Mesenchymal stem cell (in vitro differentiated cells and primary cell): ENCODE data around the gene TBX1.
A peak's percentile ranks its signal among the peaks of the same experiment; 100 is the strongest.

Experiments used
- DNase-seq: peaks from one replicate; pipeline ENCODE4 v3.0.0-alpha.2; 2013
- H2AFZ ChIP-seq: one replicate; pipeline ENCODE4 v1.6.1; 2013; ENCODE audit warnings: low read depth, mild to moderate bottlenecking, control low read depth, inconsistent platforms, low read length, moderate library complexity
- H2AK5ac ChIP-seq: 2 replicates; pipeline ENCODE4 v1.6.1; 2013; ENCODE audit warnings: low read length, moderate library complexity, mild to moderate bottlenecking, inconsistent platforms; ENCODE audit not compliant: severe bottlenecking
- H2BK120ac ChIP-seq: one replicate; pipeline ENCODE4 v1.6.1; 2013; ENCODE audit warnings: low read depth, mild to moderate bottlenecking, inconsistent platforms, low read length, moderate library complexity
- H2BK12ac ChIP-seq, 2 experiments: one replicate each; pipeline ENCODE4 v1.6.1; 2013; ENCODE audit warnings: inconsistent platforms in 2 of 2, low read length in 2 of 2, mild to moderate bottlenecking in 2 of 2, moderate library complexity in 2 of 2, control low read depth in 1 of 2
- H2BK15ac ChIP-seq: one replicate; pipeline ENCODE4 v1.6.1; 2013; ENCODE audit warnings: mild to moderate bottlenecking, low read depth, inconsistent platforms; ENCODE audit not compliant: poor library complexity, severe bottlenecking
- H2BK5ac ChIP-seq: 2 replicates; pipeline ENCODE4 v1.6.1; 2013; ENCODE audit warnings: low read depth, mild to moderate bottlenecking, low read length, control low read depth, inconsistent platforms; ENCODE audit not compliant: poor library complexity, severe bottlenecking
- H3K14ac ChIP-seq, 2 experiments: one replicate each; pipeline ENCODE4 v1.6.1; 2013; ENCODE audit warnings: inconsistent platforms in 2 of 2, low read length in 2 of 2, control low read depth in 1 of 2, mild to moderate bottlenecking in 1 of 2, moderate library complexity in 1 of 2
- H3K18ac ChIP-seq, 2 experiments: one replicate each; pipeline ENCODE4 v1.6.1; 2013; ENCODE audit warnings: inconsistent platforms in 2 of 2, low read length in 2 of 2, control low read depth in 1 of 2, low read depth in 1 of 2, mild to moderate bottlenecking in 1 of 2
- H3K23ac ChIP-seq, 2 experiments: one replicate each; pipeline ENCODE4 v1.6.1; 2013; ENCODE audit warnings: inconsistent platforms in 2 of 2, low read length in 2 of 2, mild to moderate bottlenecking in 2 of 2, moderate library complexity in 2 of 2, control low read depth in 1 of 2
- H3K27ac ChIP-seq: 2 replicates; pipeline ENCODE4 v1.5.1; 2013; ENCODE audit warnings: mild to moderate bottlenecking, moderate library complexity, low read length, control low read depth, inconsistent platforms; ENCODE audit not compliant: poor library complexity, severe bottlenecking
- H3K27me3 ChIP-seq, 2 experiments: 2 replicates each; pipeline versions ENCODE4 v1.6.1 to v1.7.0; 2013; ENCODE audit warnings: low read length in 2 of 2, mild to moderate bottlenecking in 2 of 2, moderate library complexity in 2 of 2, control low read depth in 1 of 2, inconsistent platforms in 1 of 2; ENCODE audit not compliant: control insufficient read depth in 1 of 2, insufficient read depth in 1 of 2
- H3K36me3 ChIP-seq, 2 experiments: 2 replicates each; pipeline versions ENCODE4 v1.6.1 to v1.7.0; 2013; ENCODE audit warnings: low read length in 2 of 2, control low read depth in 1 of 2, inconsistent platforms in 1 of 2, low read depth in 1 of 2, mild to moderate bottlenecking in 1 of 2; ENCODE audit not compliant: insufficient read depth in 2 of 2, control insufficient read depth in 1 of 2
- H3K4ac ChIP-seq, 2 experiments: one replicate each; pipeline ENCODE4 v1.6.1; 2013; ENCODE audit warnings: inconsistent platforms in 2 of 2, low read length in 2 of 2, mild to moderate bottlenecking in 2 of 2, moderate library complexity in 2 of 2, control low read depth in 1 of 2, low read depth in 1 of 2
- H3K4me1 ChIP-seq: 2 replicates; pipeline ENCODE4 v1.6.1; 2013; ENCODE audit warnings: low read depth, low read length, control low read depth; ENCODE audit not compliant: control insufficient read depth, insufficient read depth
- H3K4me2 ChIP-seq: 2 replicates; pipeline ENCODE4 v1.6.1; 2013; ENCODE audit warnings: low read length, mild to moderate bottlenecking, inconsistent platforms; ENCODE audit not compliant: poor library complexity, severe bottlenecking
- H3K4me3 ChIP-seq, 2 experiments: 2 replicates each; pipeline versions ENCODE4 v1.5.1 to v1.7.0; 2013; ENCODE audit warnings: low read length in 2 of 2, mild to moderate bottlenecking in 2 of 2, control low read depth in 1 of 2, low read depth in 1 of 2; ENCODE audit not compliant: insufficient read depth in 1 of 2
- H3K79me1 ChIP-seq: replicated peaks from 2 replicates; pipeline ENCODE4 v1.6.1; 2013; ENCODE audit warnings: mild to moderate bottlenecking, control low read depth, low read length, inconsistent platforms; ENCODE audit not compliant: poor library complexity, severe bottlenecking
- H3K9ac ChIP-seq: 2 replicates; pipeline ENCODE4 v1.7.0; 2013; ENCODE audit warnings: mild to moderate bottlenecking, low read length, moderate library complexity
- H3K9me3 ChIP-seq: 2 replicates; pipeline ENCODE4 v1.7.0; 2013; ENCODE audit warnings: mild to moderate bottlenecking, low read length; ENCODE audit not compliant: control insufficient read depth
- H4K8ac ChIP-seq: one replicate; pipeline ENCODE4 v1.6.1; 2013; ENCODE audit warnings: inconsistent platforms, mild to moderate bottlenecking, low read length, moderate library complexity
- H4K91ac ChIP-seq: one replicate; pipeline ENCODE4 v1.6.1; 2013; ENCODE audit warnings: mild to moderate bottlenecking, low read length, inconsistent platforms
- WGBS: methylation state at CpG from one replicate; pipeline ENCODE4 v1.1.7; 2013; ENCODE audit warnings: mixed read lengths; 5-methylcytosine and 5-hydroxymethylcytosine counted together

TBX1 gene

GRCh38 chr22:19742160-19743066 lies 18.2 kb upstream of the TBX1 start:
- H4K91ac ChIP-seq: peak overlapping the region; percentile 18
- H4K8ac ChIP-seq: no peak overlapping the region
- 89% methylated on average over 21 of the region's 21 CpGs for whole genome bisulfite sequencing
- peaks cover 3 to 24% of the 10 kb centered on the region in 2 experiments for H3K27me3 ChIP-seq
- no peak overlapping the region for H2AK5ac ChIP-seq
- peaks cover 6% of the 10 kb centered on the region for H3K4me1 ChIP-seq
- H3K79me1 ChIP-seq: no peaks in the 10 kb centered on the region
- H3K23ac ChIP-seq: no peak overlapping the region
- H3K4me2 ChIP-seq: no peak overlapping the region
- no peak for DNase-seq
- no peaks in the 10 kb centered on the region for H3K9me3 ChIP-seq
- H2AFZ ChIP-seq: no peak overlapping the region
- no peak overlapping the region for H3K9ac ChIP-seq
- no peak overlapping the region for H2BK12ac ChIP-seq
- no peak overlapping the region for H3K4me3 ChIP-seq
- H3K27ac ChIP-seq: no peak overlapping the region
- no peak overlapping the region for H2BK15ac ChIP-seq
- no peaks in the 10 kb centered on the region for H3K36me3 ChIP-seq
- H3K14ac ChIP-seq: no peak overlapping the region
- no peak overlapping the region for H3K4ac ChIP-seq
- H3K18ac ChIP-seq: no peak overlapping the region
- H2BK5ac ChIP-seq: no peak overlapping the region
- H2BK120ac ChIP-seq: no peak overlapping the region

DNA sequence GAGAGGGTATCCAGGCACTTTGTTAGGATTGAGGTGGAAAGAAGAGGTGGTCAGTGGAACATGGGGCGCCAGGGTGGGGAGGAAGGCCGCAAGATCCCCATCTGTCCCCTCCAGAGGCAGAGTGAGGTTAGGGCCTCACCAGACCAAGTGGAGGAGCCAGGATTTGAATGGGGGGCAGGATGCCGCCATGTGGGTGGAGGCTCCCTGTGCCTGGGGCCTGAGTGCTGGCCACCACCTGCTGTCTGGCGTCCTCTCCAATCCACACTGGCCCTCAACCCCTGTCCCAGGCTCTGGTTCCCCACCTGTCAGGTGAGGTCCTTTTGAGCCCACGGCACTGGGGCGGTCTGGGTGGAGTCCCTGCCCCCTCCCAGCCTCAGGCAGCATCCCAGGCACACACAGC lies 17.5 kb upstream of the TBX1 start:
- DNase-seq: no peak
- no peak overlapping the region for H3K27ac ChIP-seq
- H3K9me3 ChIP-seq: no peaks in the 10 kb centered on the region
- no peak overlapping the region for H3K4ac ChIP-seq
- H3K79me1 ChIP-seq: no peaks in the 10 kb centered on the region
- WGBS: 93% methylated on average over 6 of the region's 6 CpGs
- H3K4me1 ChIP-seq: peaks cover 6% of the 10 kb centered on the region
- no peak overlapping the region for H2BK120ac ChIP-seq
- no peak overlapping the region for H3K23ac ChIP-seq
- H3K36me3 ChIP-seq: no peaks in the 10 kb centered on the region
- H3K4me3 ChIP-seq: no peak overlapping the region
- no peak overlapping the region for H4K91ac ChIP-seq
- no peak overlapping the region for H3K14ac ChIP-seq
- no peak overlapping the region for H2BK12ac ChIP-seq
- no peak overlapping the region for H2BK5ac ChIP-seq
- no peak overlapping the region for H3K4me2 ChIP-seq
- no peak overlapping the region for H3K9ac ChIP-seq
- no peak overlapping the region for H2AK5ac ChIP-seq
- no peak overlapping the region for H2AFZ ChIP-seq
- H3K27me3 ChIP-seq: peaks cover 3 to 23% of the 10 kb centered on the region in 2 experiments
- H4K8ac ChIP-seq: no peak overlapping the region
- no peak overlapping the region for H3K18ac ChIP-seq
- H2BK15ac ChIP-seq: no peak overlapping the region

DNA sequence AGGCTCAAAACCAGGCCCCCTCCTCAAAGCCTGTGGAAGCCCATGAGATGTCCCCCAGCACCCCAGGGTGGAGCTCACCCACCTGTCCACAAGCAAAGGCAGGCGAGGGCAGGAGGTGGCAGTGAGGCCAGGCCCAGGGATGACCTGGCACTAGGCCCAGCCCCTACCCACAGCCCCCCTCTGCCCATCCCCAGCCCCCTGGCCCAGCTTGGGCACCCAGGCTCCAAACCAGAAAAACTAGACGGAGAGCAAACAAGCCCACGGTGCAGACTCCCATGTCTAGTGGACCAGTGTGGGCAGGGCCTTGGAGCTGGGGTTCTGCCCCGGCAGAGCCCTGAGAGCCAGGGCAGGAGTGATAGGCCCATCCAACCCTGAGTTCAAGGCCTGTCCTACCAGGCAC lies 16.9 kb upstream of the TBX1 start:
- Histone ChIP-seq H2BK15ac (no peak overlapping the region), H2AFZ (no peak overlapping the region), H2BK120ac (no peak overlapping the region), H3K4ac (no peak overlapping the region), H3K9ac (no peak overlapping the region), H4K8ac (no peak overlapping the region), H3K14ac (no peak overlapping the region), H4K91ac (peak overlapping the region; percentile 11), H3K27ac (no peak overlapping the region), H3K18ac (no peak overlapping the region), H3K4me1 (peaks cover 6% of the 10 kb centered on the region), H3K36me3 (no peaks in the 10 kb centered on the region), H3K4me3 (no peak overlapping the region), H2BK5ac (no peak overlapping the region), H3K27me3 (peaks cover 6 to 20% of the 10 kb centered on the region in 2 experiments), H3K23ac (no peak overlapping the region), H3K9me3 (no peaks in the 10 kb centered on the region), H3K4me2 (no peak overlapping the region), H2BK12ac (no peak overlapping the region), H3K79me1 (no peaks in the 10 kb centered on the region), H2AK5ac (no peak overlapping the region)
- no peak for DNase-seq
- 92% methylated on average over 4 of the region's 4 CpGs for WGBS

DNA sequence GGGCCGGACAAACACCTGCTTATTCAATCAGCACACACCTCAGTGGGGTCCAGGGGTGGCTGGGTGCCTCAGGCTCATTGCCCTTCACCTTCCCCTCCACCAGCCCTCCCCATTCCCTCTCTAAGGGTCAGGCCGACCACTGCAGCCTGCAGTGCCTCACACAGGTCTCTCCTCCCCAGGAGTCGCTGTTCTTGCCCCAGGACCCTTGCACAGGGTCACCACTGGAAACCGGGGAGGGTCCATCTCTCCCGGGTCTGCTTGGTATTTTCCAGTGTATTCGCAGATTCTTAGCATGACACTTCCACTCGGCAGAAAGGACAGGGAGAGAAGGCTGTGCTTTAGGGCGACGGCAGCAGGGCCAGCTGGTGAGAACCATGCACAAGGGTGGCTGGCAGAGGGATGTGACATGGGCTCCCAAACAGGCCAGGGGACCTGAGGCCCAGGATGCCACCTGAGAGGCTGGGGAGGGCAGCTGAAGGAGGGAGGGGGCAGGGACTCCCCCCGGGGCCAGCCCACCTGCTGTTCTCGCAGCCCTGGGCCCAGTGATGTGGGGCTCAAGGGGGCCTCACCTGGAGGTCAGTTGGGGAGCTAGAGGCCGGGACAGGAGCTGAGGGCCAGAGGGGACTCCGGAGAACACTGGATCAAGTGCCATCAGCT lies 16.1 kb upstream of the TBX1 start:
- no peak overlapping the region for H4K8ac ChIP-seq
- H2BK12ac ChIP-seq: no peak overlapping the region
- no peak overlapping the region for H2AK5ac ChIP-seq
- no peaks in the 10 kb centered on the region for H3K9me3 ChIP-seq
- H3K23ac ChIP-seq: no peak overlapping the region
- H3K14ac ChIP-seq: no peak overlapping the region
- no peak overlapping the region for H3K4me2 ChIP-seq
- H3K79me1 ChIP-seq: no peaks in the 10 kb centered on the region
- H2BK120ac ChIP-seq: no peak overlapping the region
- no peak overlapping the region for H4K91ac ChIP-seq
- 86% methylated on average over 13 of the region's 13 CpGs for WGBS
- H2AFZ ChIP-seq: no peak overlapping the region
- H3K27me3 ChIP-seq: peaks cover 12 to 20% of the 10 kb centered on the region in 2 experiments
- no peaks in the 10 kb centered on the region for H3K36me3 ChIP-seq
- H3K4ac ChIP-seq: no peak overlapping the region
- H3K27ac ChIP-seq: no peak overlapping the region
- no peak overlapping the region for H3K9ac ChIP-seq
- no peak overlapping the region for H3K4me3 ChIP-seq
- H2BK15ac ChIP-seq: peak overlapping the region; percentile 13
- H3K4me1 ChIP-seq: peaks cover 6% of the 10 kb centered on the region
- H3K18ac ChIP-seq: no peak overlapping the region
- DNase-seq: no peak
- H2BK5ac ChIP-seq: no peak overlapping the region
